NCI-H1092 treated with DMSO at 0.1 percent for 48 hours (cell line): ENCODE measurements around the gene ERCC5.

Experiments used
- DNase-seq: peaks from one replicate; lab custom pipeline; 2025; lab: John Stamatoyannopoulos, UW

Gene ERCC5

GRCh38 chr13:102881819-102882686, 36.2 kb downstream of the ERCC5 start:
- no peak for DNase-seq

GRCh38 chr13:102892503-102892902, 46.7 kb downstream of the ERCC5 start:
- DNase-seq: no peak

GRCh38 chr13:102897371-102898138, 51.7 kb downstream of the ERCC5 start:
- DNase-seq: no peak

- DNase-seq: no peak
Observed at GRCh38 chr13:102900193-102900608, 54.4 kb downstream of the ERCC5 start.

GRCh38 chr13:102901056-102901455, 55.2 kb downstream of the ERCC5 start:
- DNase-seq: no peak

GRCh38 chr13:102901615-102902305, 55.9 kb downstream of the ERCC5 start:
- no peak for DNase-seq

GRCh38 chr13:102902789-102903347, 57.0 kb downstream of the ERCC5 start:
- no peak for DNase-seq

- peak; percentile 10 for DNase-seq
Observed at GRCh38 chr13:102903659-102904407, 58.0 kb downstream of the ERCC5 start.

GRCh38 chr13:102904408-102904862, 58.6 kb downstream of the ERCC5 start:
- DNase-seq: no peak

GRCh38 chr13:102905905-102906771, 60.3 kb downstream of the ERCC5 start:
- no peak for DNase-seq

GRCh38 chr13:102907016-102907756, 61.4 kb downstream of the ERCC5 start:
- no peak for DNase-seq

- no peak for DNase-seq
Observed at GRCh38 chr13:102907886-102908515, 62.2 kb downstream of the ERCC5 start.

GRCh38 chr13:102909971-102910370, 64.1 kb downstream of the ERCC5 start:
- DNase-seq: no peak

- DNase-seq: no peak
Observed at GRCh38 chr13:102911336-102911735, 65.5 kb downstream of the ERCC5 start.

- no peak for DNase-seq
Observed at GRCh38 chr13:102912599-102912998, 66.8 kb downstream of the ERCC5 start.

GRCh38 chr13:102913914-102914313, 68.1 kb downstream of the ERCC5 start:
- no peak for DNase-seq

GRCh38 chr13:102914339-102914930, 68.6 kb downstream of the ERCC5 start:
- no peak for DNase-seq

- no peak for DNase-seq
Observed at GRCh38 chr13:102915393-102915930, 69.6 kb downstream of the ERCC5 start.
